ENCODE measurements around the gene TNIP2.

- no peak for TF ChIP-seq EZH2phosphoT487 (IDR thresholded peaks at IDR 0.05; ENCODE audit: borderline replicate concordance, low read depth, low read length)
- TF ChIP-seq, protein P1, sequence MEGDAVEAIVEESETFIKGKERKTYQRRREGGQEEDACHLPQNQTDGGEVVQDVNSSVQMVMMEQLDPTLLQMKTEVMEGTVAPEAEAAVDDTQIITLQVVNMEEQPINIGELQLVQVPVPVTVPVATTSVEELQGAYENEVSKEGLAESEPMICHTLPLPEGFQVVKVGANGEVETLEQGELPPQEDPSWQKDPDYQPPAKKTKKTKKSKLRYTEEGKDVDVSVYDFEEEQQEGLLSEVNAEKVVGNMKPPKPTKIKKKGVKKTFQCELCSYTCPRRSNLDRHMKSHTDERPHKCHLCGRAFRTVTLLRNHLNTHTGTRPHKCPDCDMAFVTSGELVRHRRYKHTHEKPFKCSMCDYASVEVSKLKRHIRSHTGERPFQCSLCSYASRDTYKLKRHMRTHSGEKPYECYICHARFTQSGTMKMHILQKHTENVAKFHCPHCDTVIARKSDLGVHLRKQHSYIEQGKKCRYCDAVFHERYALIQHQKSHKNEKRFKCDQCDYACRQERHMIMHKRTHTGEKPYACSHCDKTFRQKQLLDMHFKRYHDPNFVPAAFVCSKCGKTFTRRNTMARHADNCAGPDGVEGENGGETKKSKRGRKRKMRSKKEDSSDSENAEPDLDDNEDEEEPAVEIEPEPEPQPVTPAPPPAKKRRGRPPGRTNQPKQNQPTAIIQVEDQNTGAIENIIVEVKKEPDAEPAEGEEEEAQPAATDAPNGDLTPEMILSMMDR (conservative IDR thresholded peaks at IDR 0.05; ENCODE audit: low read length) = no peak
Observed at GRCh38 chr4:2715426-2715825, 40.7 kb downstream of the TNIP2 start.
